HCEC 1CT (cell line): ENCODE results near the gene HIVEP1.
"Not testable (repeated sequence)": the region's sequence is repeated elsewhere in the genome, so short reads cannot be mapped to it uniquely, and the experiment has no call there.

Experiments
- DNase-seq: peaks from one replicate; pipeline ENCODE4 v3.0.0-alpha.2; 2017

The HIVEP1 gene

GRCh38 chr6:12126051-12126450 is 113.9 kb downstream of the HIVEP1 start:
- DNase-seq = no peak

- no peak for DNase-seq
Measured at GRCh38 chr6:12129523-12129922, 117.4 kb downstream of the HIVEP1 start.

GRCh38 chr6:12132351-12133222 is 120.5 kb downstream of the HIVEP1 start:
- DNase-seq = no peak

GRCh38 chr6:12134581-12134980 is 122.5 kb downstream of the HIVEP1 start:
- DNase-seq = no peak

- DNase-seq = no peak
Measured at GRCh38 chr6:12134991-12135390, 122.9 kb downstream of the HIVEP1 start.

- peak; percentile 64 for DNase-seq
Measured at GRCh38 chr6:12136905-12137304, 124.8 kb downstream of the HIVEP1 start.

GRCh38 chr6:12137480-12137879 is 125.4 kb downstream of the HIVEP1 start:
- DNase-seq = peak; percentile 60

- peak; percentile 25 for DNase-seq
Measured at GRCh38 chr6:12138381-12138780, 126.3 kb downstream of the HIVEP1 start.

GRCh38 chr6:12138936-12139335 is 126.8 kb downstream of the HIVEP1 start:
- no peak for DNase-seq

GRCh38 chr6:12147557-12148316 is 135.6 kb downstream of the HIVEP1 start:
- DNase-seq = peak; percentile 31

GRCh38 chr6:12148317-12148801 is 136.2 kb downstream of the HIVEP1 start:
- DNase-seq = peak; percentile 76

- peak; percentile 4 for DNase-seq
Measured at GRCh38 chr6:12148841-12149240, 136.7 kb downstream of the HIVEP1 start.

GRCh38 chr6:12149944-12150510 is 137.9 kb downstream of the HIVEP1 start:
- no peak for DNase-seq

GRCh38 chr6:12150812-12151432 is 138.8 kb downstream of the HIVEP1 start:
- no peak for DNase-seq

- no peak for DNase-seq
Measured at GRCh38 chr6:12151433-12151820, 139.3 kb downstream of the HIVEP1 start.

GRCh38 chr6:12152023-12152970 is 140.2 kb downstream of the HIVEP1 start:
- DNase-seq = no peak

GRCh38 chr6:12155769-12156168 is 143.7 kb downstream of the HIVEP1 start:
- not testable (repeated sequence) for DNase-seq

GRCh38 chr6:12158686-12159415 is 146.7 kb downstream of the HIVEP1 start:
- no peak for DNase-seq

GRCh38 chr6:12160326-12160725 is 148.2 kb downstream of the HIVEP1 start:
- peak; percentile 69 for DNase-seq

GRCh38 chr6:12162213-12162612 is 150.1 kb downstream of the HIVEP1 start:
- DNase-seq = no peak

- no peak for DNase-seq
Measured at GRCh38 chr6:12163149-12163548, 151.0 kb downstream of the HIVEP1 start.
